GM19372 (cell line): Measurements from ENCODE around the gene EPHB1.
"Not testable (repeated sequence)": the region's sequence is repeated elsewhere in the genome, so short reads cannot be mapped to it uniquely, and the experiment has no call there.

Experiments used
- ATAC-seq: cut with Tn5 transposase; IDR thresholded peaks from one replicate; pipeline ENCODE4 v1.9.1; 2021; ENCODE audit warnings: mild to moderate bottlenecking, low read depth, moderate library complexity; ENCODE audit not compliant: unreplicated experiment

The EPHB1 gene

GRCh38 chr3:135218782-135219181 is 423.7 kb downstream of the EPHB1 start:
- no peak for ATAC-seq

DNA sequence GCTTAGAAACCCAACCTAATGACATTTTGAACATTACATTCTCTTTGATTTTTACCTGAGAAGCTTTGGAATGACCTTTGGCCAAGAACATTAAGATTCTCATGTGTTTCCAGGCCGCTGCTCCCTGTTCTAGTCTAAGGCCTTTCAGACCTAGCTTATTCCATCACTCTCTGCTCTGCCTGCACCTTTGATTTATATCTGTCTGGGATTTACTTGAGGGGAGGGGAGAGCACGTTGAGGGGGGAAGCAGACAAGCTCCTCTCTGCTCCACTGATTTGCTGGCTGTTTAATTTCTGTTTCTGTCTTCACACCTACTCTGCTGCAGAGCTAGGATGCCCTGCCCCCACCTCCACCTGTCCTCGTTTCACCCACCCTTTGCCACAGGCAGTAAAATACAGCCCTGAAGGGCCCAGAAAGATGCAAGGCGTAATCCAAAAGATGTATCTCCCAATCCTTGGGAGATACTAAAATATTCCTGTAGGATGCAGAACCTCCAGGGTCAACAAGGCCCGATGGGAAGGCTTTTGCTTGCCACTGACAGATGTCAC is 429.8 kb downstream of the EPHB1 start:
- no peak for ATAC-seq

- peak; percentile 56 for ATAC-seq
Observed at GRCh38 chr3:135226057-135226456, 431.0 kb downstream of the EPHB1 start.

DNA sequence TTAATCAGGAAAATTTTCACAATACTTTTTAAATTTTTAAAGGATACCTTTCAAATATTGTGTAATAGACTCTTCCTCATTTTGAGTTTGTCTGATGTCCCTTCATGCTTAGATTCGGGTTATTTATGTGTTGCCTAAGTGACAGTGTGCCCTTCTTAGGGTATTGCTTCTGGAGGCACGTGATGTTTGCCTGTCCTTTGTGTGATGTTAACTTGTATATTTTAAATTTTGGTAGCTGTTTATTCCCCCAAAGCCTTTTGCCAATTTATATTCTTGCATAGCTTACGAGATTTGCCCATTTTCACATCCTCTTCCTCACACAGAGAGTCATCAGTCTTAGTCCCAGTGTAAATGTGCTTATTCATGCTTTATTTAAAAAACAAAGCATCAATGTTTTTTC is 433.1 kb downstream of the EPHB1 start:
- no peak for ATAC-seq

GRCh38 chr3:135229018-135229495 is 434.0 kb downstream of the EPHB1 start:
- no peak for ATAC-seq

DNA sequence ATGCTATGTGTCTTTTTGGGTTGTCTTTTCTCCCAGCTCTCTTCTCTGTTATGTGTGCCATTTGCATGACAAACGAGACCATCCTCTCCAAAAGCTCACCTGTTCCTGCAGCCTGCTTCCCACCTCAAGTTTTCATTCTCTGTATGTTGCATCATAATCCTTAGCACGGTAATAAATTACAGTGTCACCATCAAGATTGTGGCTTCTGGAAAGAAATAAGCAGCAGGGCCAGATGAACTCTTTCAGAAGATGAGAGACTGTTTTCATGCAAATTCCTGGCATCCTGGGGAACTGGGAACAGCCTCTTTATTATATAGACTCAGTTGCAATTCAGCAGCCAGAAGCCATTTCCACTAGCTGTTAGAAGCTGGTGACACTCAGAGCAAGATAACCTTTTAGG is 436.7 kb downstream of the EPHB1 start:
- ATAC-seq: no peak

DNA sequence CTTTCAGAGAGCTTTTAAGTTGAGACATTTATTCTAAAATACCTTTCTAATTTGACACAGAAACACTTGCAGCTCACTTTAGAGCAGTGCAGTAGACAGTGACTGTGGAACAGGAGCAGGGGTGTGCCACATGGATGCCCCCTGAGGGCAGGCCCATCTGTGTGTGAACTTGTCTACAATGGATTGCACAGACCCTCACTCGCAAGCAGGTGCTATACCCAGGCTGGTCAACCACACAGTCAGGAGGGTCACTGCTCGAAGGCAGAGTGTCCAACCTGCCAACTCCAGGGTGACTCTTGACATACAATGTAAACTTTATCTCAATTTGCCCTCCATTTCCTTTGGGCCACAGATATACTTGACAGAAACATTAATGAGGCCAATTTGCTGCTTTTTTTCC is 437.2 kb downstream of the EPHB1 start:
- no peak for ATAC-seq

GRCh38 chr3:135233476-135233875 is 438.4 kb downstream of the EPHB1 start:
- not testable (repeated sequence) for ATAC-seq

DNA sequence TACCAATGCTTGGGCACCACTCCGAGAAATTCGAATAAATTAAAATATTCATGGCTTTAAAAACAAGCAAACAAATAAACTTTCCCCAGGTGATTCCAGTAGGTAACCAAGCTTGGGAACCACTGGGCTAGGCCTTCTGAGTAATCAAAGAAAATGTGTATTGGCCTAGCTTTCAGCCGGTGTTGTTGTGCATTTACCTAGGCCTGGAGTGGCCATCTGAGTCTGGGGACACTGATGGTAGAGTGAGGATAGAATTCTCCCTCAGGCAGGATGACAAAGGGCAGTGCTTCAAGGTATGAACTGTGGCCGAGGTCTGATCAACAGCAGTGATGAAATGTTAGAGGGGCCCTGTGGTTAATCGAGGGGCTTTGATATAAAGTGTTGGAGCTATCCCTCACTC is 440.5 kb downstream of the EPHB1 start:
- no peak for ATAC-seq

DNA sequence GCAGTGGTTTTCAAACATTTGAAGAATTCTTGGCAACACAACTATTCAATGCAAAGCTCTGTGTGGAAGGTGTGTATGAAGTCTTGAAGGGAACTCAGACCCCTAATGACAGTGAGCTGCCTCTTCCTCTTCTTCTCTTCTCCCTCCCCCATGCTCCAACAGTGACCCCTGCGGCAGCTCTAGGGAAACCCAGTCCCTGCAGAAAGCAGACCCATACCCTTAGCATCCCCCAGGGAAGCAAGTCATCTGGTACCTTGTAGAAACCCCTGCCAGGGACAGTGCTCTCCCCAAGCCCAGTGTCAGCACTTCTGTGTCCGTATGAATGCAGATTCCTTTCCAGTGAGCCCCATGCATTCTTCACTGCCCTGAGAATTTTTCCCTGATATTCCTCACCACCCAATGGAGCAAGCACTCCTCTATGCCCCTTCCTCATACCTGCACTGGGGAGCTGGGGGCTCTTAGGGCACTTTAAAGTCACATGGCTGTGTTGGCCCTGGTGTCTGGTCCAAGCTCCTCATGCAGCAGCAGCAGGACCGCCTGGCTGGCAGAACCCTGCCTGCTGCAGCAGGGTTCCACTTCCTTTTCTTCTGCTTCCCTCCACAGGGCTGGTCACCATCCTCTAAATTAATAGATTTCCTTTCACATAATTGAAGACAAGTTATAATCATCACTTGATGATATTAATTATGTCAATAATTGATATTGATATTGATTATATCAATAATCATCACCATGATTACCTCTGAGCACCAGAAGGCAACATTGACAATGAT is 442.5 kb downstream of the EPHB1 start:
- ATAC-seq: no peak

DNA sequence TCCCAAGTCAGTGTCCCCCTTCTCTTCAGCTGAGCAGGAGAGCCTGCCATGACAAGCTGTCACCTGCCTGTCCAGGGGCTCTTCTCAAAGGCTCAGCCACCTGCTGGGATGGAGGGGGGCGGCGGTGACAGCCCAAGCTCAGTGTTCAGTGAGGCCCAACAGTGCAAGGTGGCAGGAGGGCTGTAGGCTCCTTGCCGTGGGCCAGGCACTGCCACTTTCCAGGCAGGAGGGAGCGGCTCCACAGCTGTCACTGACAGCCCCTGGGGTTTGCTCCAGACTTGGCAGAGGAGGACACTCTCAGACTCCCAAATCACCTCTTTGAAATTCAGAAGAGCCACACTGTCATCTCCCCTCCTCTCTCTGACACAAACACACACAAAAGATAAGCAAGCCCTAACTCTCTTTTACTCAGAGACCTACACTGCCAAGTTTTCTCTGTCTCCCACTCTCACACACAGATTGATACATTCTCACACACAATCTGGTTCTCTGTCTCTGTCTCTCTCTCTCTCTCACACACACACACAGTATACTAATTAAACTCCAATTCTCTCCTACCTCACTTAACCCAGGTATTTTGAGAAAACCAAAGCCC is 443.3 kb downstream of the EPHB1 start:
- no peak for ATAC-seq

DNA sequence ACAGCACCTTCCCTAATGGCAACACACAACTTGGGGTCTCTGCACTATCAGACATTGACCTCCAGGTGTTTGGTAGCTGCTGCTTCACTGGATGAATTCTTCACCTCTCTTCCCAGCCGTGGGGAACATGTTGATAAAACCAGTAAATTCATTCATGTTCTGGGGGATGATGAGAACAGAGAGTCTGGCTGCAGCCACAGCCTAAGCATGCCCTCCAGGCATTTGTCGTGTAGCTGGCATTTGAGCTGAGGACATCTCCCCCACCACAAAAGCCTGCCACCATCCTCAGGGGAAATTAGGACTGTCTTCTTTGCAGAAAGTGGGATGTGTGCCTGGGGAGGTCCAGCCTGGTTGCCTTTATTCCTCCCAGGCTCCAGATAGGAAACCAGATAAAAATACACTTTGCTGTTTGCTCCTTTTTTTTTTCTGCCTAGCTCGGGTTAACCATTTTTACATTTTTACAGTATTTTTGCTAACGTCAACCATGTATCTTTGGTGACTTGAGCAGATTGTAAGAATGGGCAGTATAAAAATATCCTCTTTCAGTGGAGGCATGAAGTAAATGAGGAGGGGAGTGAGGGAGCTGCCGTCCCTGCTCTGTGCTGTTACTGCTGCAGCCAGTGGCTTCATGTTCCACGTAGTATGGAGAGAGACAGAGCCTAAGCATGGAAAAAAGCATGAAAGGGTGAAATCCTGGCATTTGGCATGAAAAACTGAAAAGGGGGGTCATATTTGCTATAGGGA is 444.0 kb downstream of the EPHB1 start:
- ATAC-seq: no peak

GRCh38 chr3:135239615-135239884 is 444.5 kb downstream of the EPHB1 start:
- ATAC-seq: no peak

GRCh38 chr3:135240426-135240825 is 445.4 kb downstream of the EPHB1 start:
- no peak for ATAC-seq

- ATAC-seq: no peak
Observed at GRCh38 chr3:135242285-135242684, 447.2 kb downstream of the EPHB1 start.

- ATAC-seq: no peak
Observed at GRCh38 chr3:135243616-135244015, 448.6 kb downstream of the EPHB1 start.

DNA sequence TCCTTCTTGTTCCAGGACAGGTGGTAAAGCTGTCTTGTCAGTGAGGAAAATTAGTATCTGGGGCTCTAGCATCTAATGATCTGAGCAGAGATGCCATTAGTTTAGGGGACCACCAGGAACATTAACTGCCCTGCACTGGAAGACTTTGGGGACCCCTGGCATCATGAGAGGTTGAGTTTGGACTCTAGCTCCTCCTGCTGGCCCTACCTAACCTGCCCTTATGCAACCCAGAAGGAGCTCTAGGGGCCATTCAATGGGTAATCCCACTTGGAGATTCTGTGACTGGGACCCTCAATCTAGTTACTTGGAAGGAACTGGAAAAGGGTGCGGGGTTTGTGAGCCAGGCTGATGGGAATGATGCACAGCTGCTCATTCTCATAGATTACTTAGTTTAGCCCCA is 451.0 kb downstream of the EPHB1 start:
- ATAC-seq: no peak

- ATAC-seq: no peak
Observed at GRCh38 chr3:135248213-135248612, 453.2 kb downstream of the EPHB1 start.

GRCh38 chr3:135249186-135249585 is 454.1 kb downstream of the EPHB1 start:
- no peak for ATAC-seq

DNA sequence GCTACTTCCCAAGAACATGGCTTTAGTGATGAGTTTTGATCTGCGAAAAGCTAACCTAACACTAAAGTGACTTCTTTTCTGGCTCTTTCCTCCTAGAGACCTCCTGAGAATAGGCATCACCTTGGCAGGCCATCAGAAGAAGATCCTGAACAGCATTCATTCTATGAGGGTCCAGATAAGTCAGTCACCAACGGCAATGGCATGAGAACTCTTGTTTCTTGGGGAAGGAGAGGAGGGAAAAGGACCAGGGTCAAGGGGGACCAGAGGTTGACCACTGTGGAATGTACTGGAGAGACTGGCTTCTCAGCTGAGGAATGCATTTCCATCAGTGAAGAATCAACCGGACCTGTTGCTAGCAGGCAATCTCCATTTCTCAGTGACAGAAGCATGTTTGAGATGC is 463.9 kb downstream of the EPHB1 start:
- ATAC-seq: no peak

DNA sequence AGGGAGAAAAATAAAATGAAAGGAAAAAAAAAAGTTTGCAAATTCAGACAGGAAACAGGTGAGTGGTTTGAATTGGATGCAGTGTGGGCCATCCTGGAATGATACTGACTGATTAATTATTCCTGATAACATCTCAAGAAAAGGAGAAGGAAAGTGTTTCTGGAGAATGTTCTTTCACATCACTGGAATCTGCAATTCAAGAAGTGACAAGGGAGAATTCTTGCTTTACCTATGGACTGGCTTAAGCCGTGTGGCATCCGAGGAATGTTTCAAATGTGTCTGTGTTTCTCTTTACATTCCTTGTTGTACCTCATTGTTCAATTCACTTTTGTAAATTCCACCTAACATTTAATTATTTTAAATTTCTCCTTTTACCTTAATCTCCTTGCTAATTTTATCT is 465.0 kb downstream of the EPHB1 start:
- ATAC-seq: no peak
